Endodermal cell (in vitro differentiated cells): ENCODE measurements around the gene OPCML. TPM values are rescaled to one million over a fixed set of nuclear protein-coding genes. Genes with fewer than 3 reads are reported as not detected.

ENCODE experiments used
- DNase-seq: peaks from one replicate; pipeline ENCODE4 v3.0.0-alpha.2; 2017
- H3K27ac ChIP-seq: 2 replicates; pipeline ENCODE4 v1.5.1; 2013; ENCODE audit warnings: mild to moderate bottlenecking, low read depth, low read length, moderate library complexity
- H3K27me3 ChIP-seq: 2 replicates; pipeline ENCODE4 v1.6.1; 2013; ENCODE audit warnings: mild to moderate bottlenecking, low read length, moderate library complexity; ENCODE audit not compliant: insufficient read depth, control insufficient read depth, poor library complexity, severe bottlenecking
- H3K36me3 ChIP-seq: 2 replicates; pipeline ENCODE4 v1.7.0; 2013; ENCODE audit warnings: mild to moderate bottlenecking, low read length, moderate library complexity; ENCODE audit not compliant: control insufficient read depth, insufficient read depth
- H3K4me1 ChIP-seq: one replicate; pipeline ENCODE4 v1.7.0; 2013; ENCODE audit warnings: low read length; ENCODE audit not compliant: control insufficient read depth, insufficient read depth
- H3K4me3 ChIP-seq: 2 replicates; pipeline ENCODE4 v1.5.1; 2013; ENCODE audit warnings: mild to moderate bottlenecking, low read length, moderate library complexity
- H3K9ac ChIP-seq: 2 replicates; pipeline ENCODE4 v1.6.1; 2013; ENCODE audit warnings: mild to moderate bottlenecking, low read length, moderate library complexity; ENCODE audit not compliant: poor library complexity, severe bottlenecking; ENCODE audit errors: extremely low read depth
- H3K9me3 ChIP-seq: 2 replicates; pipeline ENCODE4 v1.6.1; 2013; ENCODE audit warnings: mild to moderate bottlenecking, low read length, moderate library complexity; ENCODE audit not compliant: control insufficient read depth
- H3K27ac Mint-ChIP-seq: 2 replicates; pipeline ENCODE4 v1.8.0; 2020; ENCODE audit warnings: mixed read lengths
- H3K27me3 Mint-ChIP-seq: 2 replicates; pipeline ENCODE4 v1.8.0; 2021; ENCODE audit warnings: mild to moderate bottlenecking, mixed read lengths; ENCODE audit not compliant: insufficient read depth
- H3K36me3 Mint-ChIP-seq: 2 replicates; pipeline ENCODE4 v1.8.0; 2020; ENCODE audit warnings: low read depth, mixed read lengths
- H3K4me1 Mint-ChIP-seq: 2 replicates; pipeline ENCODE4 v1.8.0; 2020; ENCODE audit warnings: mixed read lengths
- H3K4me3 Mint-ChIP-seq: 2 replicates; pipeline ENCODE4 v1.8.0; 2020; ENCODE audit warnings: mild to moderate bottlenecking, moderate library complexity, mixed read lengths
- H3K9me3 Mint-ChIP-seq: 2 replicates; pipeline ENCODE4 v1.8.0; 2020; ENCODE audit warnings: mild to moderate bottlenecking, mixed read lengths
- WGBS, 2 experiments: methylation state at CpG; one replicate each; pipeline versions ENCODE4 v1.1.5 to v1.1.7; 2013; ENCODE audit warnings: missing lambda C conversion rate in 2 of 2, mixed read lengths in 1 of 2; ENCODE audit not compliant: insufficient coverage in 1 of 2, insufficient read length in 1 of 2; 5-methylcytosine and 5-hydroxymethylcytosine counted together
- total RNA-seq, 2 donors: library from RNA; stranded (reverse); fragmentation: NEBNext Ultra II Directional in 1 of 2; extraction: Animal tissue kit (Norgen Biotek cat#: 25700) in 1 of 2; gene quantifications; 2 replicates in 1 of 2; 3 replicates in 1 of 2; pipeline ENCODE4 v1.2.1, GENCODE V29; 2021
- TF ChIP-seq, protein P1 (sequence below): fragments of 200-600 bp; sonication (generic); conservative IDR thresholded peaks from 2 replicates; pipeline ENCODE4 v1.5.0; 2021; ENCODE audit warnings: antibody characterized with exemption, mild to moderate bottlenecking

OPCML gene
- total RNA-seq, 2 donors from 2014 or later = 0.49 to 0.86 TPM

DNA sequence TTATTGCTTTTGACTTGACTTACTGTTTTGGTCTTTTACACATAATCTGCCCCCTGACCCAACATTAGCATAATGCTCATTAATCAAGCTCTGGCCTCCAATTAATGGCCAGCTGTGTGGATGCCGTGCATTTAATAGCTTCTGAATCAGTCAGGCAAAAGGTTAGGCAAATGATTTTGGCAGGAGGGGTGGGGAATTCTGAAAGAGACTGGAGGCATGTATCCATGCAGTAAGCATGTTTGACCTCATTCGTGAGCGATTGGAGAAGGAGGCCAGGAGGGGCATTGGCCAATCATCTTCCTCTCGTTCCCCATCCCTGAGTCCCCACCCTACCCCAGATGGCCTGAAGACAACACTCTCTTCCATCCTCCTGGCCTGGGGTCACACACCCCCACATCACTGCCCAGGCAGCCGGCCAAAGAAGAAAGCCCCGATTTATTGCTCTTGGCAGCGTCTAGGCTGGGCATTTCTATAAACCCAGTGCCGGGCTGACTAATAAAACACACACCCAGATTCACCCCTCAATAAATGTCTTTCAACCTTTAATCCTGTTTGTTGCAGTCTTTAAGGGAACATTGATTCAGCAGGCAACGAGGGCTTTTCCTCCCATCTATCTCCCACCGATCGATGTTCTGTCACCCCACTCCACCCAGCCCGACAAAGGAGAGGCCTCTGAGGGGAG is 150.0 kb downstream of the OPCML start:
- Histone ChIP-seq H3K9ac (no peak overlapping the region), H3K4me3 (no peak overlapping the region), H3K36me3 (no peaks in the 10 kb centered on the region), H3K27ac (no peak overlapping the region), H3K4me1 (no peaks in the 10 kb centered on the region), H3K9me3 (no peaks in the 10 kb centered on the region), H3K27me3 (no peaks in the 10 kb centered on the region)
- Mint-ChIP-seq H3K27ac (no peak overlapping the region), H3K4me3 (no peak overlapping the region), H3K27me3 (no peaks in the 10 kb centered on the region), H3K9me3 (no peaks in the 10 kb centered on the region), H3K4me1 (peaks cover 8% of the 10 kb centered on the region), H3K36me3 (no peaks in the 10 kb centered on the region)
- 57 to 91% methylated on average over 1 to 12 of the region's 12 CpGs for WGBS, 2 experiments
- no peak for DNase-seq
- TF ChIP-seq, protein P1, sequence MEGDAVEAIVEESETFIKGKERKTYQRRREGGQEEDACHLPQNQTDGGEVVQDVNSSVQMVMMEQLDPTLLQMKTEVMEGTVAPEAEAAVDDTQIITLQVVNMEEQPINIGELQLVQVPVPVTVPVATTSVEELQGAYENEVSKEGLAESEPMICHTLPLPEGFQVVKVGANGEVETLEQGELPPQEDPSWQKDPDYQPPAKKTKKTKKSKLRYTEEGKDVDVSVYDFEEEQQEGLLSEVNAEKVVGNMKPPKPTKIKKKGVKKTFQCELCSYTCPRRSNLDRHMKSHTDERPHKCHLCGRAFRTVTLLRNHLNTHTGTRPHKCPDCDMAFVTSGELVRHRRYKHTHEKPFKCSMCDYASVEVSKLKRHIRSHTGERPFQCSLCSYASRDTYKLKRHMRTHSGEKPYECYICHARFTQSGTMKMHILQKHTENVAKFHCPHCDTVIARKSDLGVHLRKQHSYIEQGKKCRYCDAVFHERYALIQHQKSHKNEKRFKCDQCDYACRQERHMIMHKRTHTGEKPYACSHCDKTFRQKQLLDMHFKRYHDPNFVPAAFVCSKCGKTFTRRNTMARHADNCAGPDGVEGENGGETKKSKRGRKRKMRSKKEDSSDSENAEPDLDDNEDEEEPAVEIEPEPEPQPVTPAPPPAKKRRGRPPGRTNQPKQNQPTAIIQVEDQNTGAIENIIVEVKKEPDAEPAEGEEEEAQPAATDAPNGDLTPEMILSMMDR = no peak

DNA sequence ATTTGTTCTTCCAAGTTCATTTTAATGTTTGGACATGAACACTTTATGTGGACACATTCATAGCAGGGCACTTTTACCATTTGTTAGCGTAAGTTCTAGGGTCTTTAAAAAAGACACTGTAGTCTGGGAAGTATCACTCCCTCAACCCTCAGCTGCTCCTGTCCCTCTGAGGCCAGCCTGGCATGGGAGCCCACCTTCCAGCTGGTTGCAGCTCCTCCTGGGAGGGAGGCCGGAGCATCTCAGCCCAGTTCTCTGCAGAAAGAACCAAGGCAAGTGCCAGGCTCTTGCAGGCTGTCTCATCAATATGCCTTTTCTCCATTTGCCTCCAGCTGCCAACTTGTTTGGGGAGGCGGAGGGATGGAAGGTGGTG is 150.6 kb downstream of the OPCML start:
- Histone ChIP-seq H3K4me1 (no peaks in the 10 kb centered on the region), H3K27me3 (no peaks in the 10 kb centered on the region), H3K36me3 (no peaks in the 10 kb centered on the region), H3K9me3 (no peaks in the 10 kb centered on the region), H3K27ac (no peak overlapping the region), H3K9ac (no peak overlapping the region), H3K4me3 (no peak overlapping the region)
- 96 to 100% methylated on average over 1 to 3 of the region's 3 CpGs for WGBS, 2 experiments
- H3K27me3 Mint-ChIP-seq = no peaks in the 10 kb centered on the region
- no peaks in the 10 kb centered on the region for H3K36me3 Mint-ChIP-seq
- peaks cover 8% of the 10 kb centered on the region for H3K4me1 Mint-ChIP-seq
- TF ChIP-seq, protein P1 = no peak
- H3K9me3 Mint-ChIP-seq = no peaks in the 10 kb centered on the region
- DNase-seq = no peak
- no peak overlapping the region for H3K27ac Mint-ChIP-seq
- no peak overlapping the region for H3K4me3 Mint-ChIP-seq

DNA sequence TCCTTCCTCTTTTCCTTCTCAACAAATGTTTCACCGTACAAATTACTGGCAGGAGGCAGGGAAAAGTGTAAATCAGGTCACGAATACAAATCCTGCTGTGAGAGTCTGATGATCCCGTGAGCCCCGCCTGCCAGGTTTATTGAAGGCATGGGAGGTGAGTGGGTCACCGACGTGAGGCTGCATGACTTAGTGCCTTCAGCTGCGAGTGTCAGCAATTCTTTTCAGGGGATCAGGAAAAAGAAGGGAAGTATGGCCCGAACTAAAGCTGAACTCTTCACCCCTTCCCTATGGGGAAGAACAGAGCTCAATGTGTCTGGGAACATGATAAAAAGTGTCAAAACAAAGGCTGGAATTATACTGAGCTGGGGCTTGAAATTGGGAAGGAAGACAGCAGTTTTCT is 166.2 kb downstream of the OPCML start:
- TF ChIP-seq, protein P1 = no peak
- WGBS, 2 experiments = 86 to 88% methylated on average over 7 to 8 of the region's 8 CpGs
- H3K27ac ChIP-seq = no peak overlapping the region
- H3K9ac ChIP-seq = no peak overlapping the region
- no peaks in the 10 kb centered on the region for H3K9me3 Mint-ChIP-seq
- no peaks in the 10 kb centered on the region for H3K4me1 ChIP-seq
- no peak for DNase-seq
- no peak overlapping the region for H3K4me3 ChIP-seq
- H3K9me3 ChIP-seq = no peaks in the 10 kb centered on the region
- H3K4me1 Mint-ChIP-seq = no peaks in the 10 kb centered on the region
- H3K27me3 ChIP-seq = no peaks in the 10 kb centered on the region
- H3K36me3 ChIP-seq = no peaks in the 10 kb centered on the region
- H3K27me3 Mint-ChIP-seq = no peaks in the 10 kb centered on the region
- no peak overlapping the region for H3K4me3 Mint-ChIP-seq
- H3K27ac Mint-ChIP-seq = no peak overlapping the region
- no peaks in the 10 kb centered on the region for H3K36me3 Mint-ChIP-seq
